Prostate gland (tissue), 2 donors: ENCODE measurements around the gene RCC1.

Experiments
- POLR2AphosphoS5 ChIP-seq: sonication (generic); formaldehyde crosslinking; IDR thresholded peaks from one replicate; pipeline ENCODE4 v1.6.1; 2017; ENCODE audit warnings: antibody characterized with exemption
- TF ChIP-seq, protein P1 (sequence below), 4 experiments: fragments of 200-600 bp in 2 of 4; fragments of 450-650 bp in 2 of 4; sonication (generic) in 2 of 4; IDR thresholded peaks; 1 replicate in 3 of 4; 2 replicates in 1 of 4; pipeline ENCODE4 v1.5.1; 2016 to 2019; ENCODE audit warnings: antibody characterized with exemption in 4 of 4, mild to moderate bottlenecking in 2 of 4, moderate library complexity in 2 of 4

DNA sequence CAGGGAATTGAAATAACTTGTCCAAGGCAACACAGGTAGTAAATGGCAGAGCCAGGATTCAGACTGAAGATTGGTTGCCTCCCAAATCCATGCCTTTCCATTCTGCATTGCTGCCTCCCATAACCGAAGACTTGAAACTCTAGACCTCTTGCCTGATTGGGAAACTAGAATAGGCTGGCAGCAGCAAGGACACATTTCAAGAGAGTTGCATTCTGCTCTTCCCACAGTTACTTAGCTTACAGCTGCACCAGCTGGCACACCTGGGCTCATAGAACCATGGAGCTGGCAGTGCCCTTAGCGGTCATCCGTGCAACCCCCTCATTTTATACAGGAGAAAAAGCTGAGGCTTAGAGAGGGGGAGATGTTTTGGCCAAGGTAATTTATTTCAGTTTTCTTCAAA lies 55.0 kb downstream of the RCC1 start:
- TF ChIP-seq, protein P1, sequence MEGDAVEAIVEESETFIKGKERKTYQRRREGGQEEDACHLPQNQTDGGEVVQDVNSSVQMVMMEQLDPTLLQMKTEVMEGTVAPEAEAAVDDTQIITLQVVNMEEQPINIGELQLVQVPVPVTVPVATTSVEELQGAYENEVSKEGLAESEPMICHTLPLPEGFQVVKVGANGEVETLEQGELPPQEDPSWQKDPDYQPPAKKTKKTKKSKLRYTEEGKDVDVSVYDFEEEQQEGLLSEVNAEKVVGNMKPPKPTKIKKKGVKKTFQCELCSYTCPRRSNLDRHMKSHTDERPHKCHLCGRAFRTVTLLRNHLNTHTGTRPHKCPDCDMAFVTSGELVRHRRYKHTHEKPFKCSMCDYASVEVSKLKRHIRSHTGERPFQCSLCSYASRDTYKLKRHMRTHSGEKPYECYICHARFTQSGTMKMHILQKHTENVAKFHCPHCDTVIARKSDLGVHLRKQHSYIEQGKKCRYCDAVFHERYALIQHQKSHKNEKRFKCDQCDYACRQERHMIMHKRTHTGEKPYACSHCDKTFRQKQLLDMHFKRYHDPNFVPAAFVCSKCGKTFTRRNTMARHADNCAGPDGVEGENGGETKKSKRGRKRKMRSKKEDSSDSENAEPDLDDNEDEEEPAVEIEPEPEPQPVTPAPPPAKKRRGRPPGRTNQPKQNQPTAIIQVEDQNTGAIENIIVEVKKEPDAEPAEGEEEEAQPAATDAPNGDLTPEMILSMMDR (IDR thresholded peaks at IDR 0.05), result no peak
- TF ChIP-seq POLR2AphosphoS5, result no peak
